GM12865 (cell line): ENCODE measurements around the gene VPS26A.
"Not testable (repeated sequence)": the region's sequence is repeated elsewhere in the genome, so short reads cannot be mapped to it uniquely, and the experiment has no call there.

Experiments used
- DNase-seq: peaks from one replicate; pipeline ENCODE4 v3.0.0; 2010; ENCODE audit warnings: low read depth
- H3K4me3 ChIP-seq: 2 replicates; pipeline ENCODE4 v1.5.1; 2011; ENCODE audit warnings: mild to moderate bottlenecking, low read depth, low read length, control low read depth
- TF ChIP-seq, protein P1 (sequence below): IDR thresholded peaks from 2 replicates; pipeline ENCODE4 v1.5.1; 2011; ENCODE audit warnings: low read length, control low read depth, low read depth, inconsistent platforms; ENCODE audit not compliant: insufficient read depth; ENCODE audit errors: missing control alignments

Gene VPS26A

DNA sequence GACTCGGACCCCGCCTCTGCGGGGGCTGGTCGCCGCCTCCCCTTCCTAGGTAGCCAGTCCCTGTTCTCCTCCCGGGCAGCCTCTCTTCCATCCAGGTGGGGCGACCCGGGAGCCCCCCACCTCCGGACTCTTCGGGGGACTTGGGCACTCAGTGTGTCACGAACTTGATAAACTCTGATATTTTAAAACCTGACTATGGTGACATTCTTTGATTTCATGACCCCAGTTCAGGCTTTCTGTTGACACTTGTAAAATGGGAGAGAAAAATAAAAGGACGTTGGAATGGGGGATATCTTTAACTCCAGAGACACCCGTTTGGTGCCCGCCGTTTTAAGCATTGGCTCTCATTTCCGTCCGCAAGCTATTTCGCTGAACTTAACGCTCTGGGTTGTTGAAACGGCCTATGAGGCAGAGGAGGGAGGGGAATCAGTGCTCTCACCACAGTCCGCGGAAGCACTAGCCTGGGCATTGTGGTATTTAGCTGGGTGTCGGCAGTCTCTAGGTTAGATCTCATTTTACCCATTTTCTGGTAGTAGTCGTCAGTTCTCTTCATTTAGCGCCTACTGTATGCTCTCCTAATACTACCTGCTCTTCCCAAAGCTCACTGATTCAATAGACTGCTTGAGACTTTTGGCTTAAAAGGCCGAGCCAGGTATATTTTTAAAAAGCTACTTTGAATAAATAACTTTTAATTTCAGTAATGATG lies 738 bp downstream of the VPS26A start:
- TF ChIP-seq, protein P1, sequence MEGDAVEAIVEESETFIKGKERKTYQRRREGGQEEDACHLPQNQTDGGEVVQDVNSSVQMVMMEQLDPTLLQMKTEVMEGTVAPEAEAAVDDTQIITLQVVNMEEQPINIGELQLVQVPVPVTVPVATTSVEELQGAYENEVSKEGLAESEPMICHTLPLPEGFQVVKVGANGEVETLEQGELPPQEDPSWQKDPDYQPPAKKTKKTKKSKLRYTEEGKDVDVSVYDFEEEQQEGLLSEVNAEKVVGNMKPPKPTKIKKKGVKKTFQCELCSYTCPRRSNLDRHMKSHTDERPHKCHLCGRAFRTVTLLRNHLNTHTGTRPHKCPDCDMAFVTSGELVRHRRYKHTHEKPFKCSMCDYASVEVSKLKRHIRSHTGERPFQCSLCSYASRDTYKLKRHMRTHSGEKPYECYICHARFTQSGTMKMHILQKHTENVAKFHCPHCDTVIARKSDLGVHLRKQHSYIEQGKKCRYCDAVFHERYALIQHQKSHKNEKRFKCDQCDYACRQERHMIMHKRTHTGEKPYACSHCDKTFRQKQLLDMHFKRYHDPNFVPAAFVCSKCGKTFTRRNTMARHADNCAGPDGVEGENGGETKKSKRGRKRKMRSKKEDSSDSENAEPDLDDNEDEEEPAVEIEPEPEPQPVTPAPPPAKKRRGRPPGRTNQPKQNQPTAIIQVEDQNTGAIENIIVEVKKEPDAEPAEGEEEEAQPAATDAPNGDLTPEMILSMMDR = no peak
- DNase-seq = peak; percentile 71
- peak overlapping the region; percentile 80 for H3K4me3 ChIP-seq

DNA sequence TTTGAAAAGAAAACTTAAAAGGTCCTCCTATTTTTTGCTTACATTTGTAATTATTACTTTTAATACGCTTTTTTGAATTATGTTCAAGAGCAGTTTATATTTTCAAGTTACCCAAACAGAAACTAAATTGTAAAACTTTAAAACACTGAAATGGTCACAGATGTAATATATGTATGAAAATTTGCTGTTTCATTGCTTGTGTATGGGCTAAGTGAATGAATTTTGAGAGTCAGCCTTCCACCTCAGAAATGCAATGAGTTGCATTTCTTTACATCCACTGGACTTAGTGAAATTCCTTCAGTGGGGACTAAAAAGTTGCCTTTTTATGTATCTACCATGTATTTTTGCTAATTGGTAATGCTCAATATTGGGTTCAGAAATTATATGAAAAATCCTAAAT lies 1.6 kb downstream of the VPS26A start:
- TF ChIP-seq, protein P1 = no peak
- H3K4me3 ChIP-seq = peak overlapping the region; percentile 80
- DNase-seq = no peak

DNA sequence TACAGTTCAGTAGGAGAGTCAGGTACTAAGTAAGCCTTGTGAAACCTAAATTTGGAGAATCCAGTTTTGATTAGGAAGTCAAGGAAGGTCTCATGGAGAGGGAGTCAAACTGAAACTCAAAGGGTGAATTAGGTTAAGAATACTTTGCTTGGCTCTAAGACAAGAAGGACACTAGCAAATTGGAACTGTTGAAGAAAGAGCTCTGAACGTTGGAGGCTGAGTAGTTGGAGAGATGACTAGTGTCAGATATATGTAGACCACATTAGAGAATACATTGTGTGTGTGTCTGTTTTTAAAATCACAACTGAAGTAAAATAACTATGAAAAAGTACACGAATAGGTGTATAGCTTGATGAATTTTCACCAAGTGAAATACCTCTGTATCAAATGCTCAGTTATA lies 6.3 kb downstream of the VPS26A start:
- no peak for DNase-seq
- no peak overlapping the region for H3K4me3 ChIP-seq
- TF ChIP-seq, protein P1 = no peak

DNA sequence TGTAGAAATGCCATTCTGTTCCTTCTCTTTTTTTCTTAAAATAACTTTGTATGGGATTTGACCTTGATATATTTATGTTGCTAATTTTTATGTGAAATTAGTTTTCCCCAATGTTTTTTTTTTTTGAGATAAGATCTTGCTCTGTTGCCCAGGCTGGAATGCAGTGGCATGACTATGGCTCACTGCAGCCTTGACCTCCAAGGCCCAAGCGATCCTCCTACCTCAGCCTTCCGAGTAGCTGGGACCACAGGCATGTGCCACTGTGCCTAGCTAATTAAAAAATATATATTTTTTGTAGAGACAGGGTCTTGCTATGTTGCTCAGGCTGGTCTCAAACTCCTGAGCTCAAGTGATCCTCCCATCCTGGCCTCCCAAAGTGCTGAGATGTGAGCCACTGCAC lies 16.0 kb downstream of the VPS26A start:
- TF ChIP-seq, protein P1 = no peak
- no peak overlapping the region for H3K4me3 ChIP-seq
- DNase-seq = no peak

DNA sequence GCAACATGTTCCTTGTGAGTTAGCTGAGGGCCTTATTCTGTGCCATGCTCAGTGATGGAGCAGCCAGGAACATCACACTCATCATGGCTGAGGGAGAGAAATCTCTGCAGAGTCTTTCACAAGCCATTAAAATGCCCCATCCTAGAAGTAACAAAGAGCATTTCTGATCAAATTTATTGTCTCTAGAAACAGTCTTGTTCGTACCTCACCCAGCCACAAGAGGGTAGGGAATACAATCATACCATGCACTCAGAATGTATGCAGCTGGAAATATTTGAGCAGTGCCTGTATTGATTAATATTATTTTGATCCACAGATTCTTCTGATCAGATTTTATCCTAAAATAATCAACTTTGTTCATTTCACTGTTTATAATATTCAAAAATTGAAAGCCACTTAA lies 17.3 kb downstream of the VPS26A start:
- no peak for DNase-seq
- no peak overlapping the region for H3K4me3 ChIP-seq
- TF ChIP-seq, protein P1 = no peak

DNA sequence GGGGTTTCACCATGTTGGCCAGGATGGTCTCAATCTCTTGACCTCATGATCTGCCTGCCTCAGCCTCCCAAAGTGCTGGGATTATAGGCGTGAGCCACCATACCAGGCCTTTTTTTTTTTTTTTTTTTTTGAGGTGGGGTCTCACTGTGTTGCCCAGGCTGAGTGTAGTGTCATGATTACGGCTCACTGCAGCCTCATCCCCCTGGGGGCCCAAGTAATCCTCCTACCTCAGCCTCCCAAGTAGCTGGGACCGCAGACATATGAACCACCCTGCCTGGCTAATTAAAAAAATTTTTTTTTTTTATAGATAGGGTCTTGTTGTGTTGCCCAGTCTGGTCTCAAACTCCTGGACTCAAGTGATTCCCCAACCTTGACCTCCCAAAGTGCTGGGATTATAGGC lies 18.1 kb downstream of the VPS26A start:
- not testable (repeated sequence) for DNase-seq, H3K4me3 ChIP-seq

DNA sequence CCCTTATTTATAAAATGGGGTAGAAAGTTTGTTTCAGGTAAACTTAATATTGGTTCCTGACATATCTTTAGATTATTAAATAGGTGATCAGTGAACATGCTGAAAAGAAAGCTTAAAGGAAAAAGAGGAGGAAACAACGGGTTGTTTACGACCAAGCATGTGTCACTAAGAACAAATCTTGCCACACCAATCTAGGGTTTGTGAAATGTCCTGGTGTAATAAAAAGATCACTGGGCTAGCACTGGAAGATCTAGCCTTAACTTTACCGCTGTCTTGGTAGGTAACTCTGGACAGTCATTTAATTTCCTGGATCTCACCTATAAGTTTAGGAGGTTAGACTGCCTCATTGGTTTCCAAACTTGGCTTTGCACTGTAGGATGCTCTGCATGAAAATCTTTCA lies 19.0 kb downstream of the VPS26A start:
- no peak overlapping the region for H3K4me3 ChIP-seq
- TF ChIP-seq, protein P1 = no peak
- no peak for DNase-seq

DNA sequence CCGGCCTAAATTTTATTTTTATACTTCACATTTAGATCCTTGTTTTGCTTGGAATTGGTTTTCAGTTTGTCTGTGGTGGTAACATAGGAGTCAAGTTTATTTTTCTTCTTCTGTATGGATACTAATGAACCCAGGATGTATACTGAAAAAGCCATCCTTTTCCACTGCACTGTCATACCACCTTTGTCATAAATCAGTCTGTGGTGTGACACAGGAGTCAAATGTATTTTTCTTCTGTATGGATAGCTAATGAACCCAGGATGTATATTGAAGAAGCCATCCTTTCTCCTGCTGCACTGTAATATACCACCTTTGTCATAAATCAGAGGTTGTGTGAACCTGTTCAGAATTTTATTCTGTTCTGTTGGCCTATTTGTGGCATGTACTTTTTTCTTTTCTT lies 21.4 kb downstream of the VPS26A start:
- no peak for DNase-seq
- H3K4me3 ChIP-seq = no peak overlapping the region
- TF ChIP-seq, protein P1 = no peak
